NCI-H1092 treated with DMSO at 0.1 percent for 48 hours (cell line): ENCODE measurements around the gene PES1.
"Not testable (repeated sequence)": the region's sequence is repeated elsewhere in the genome, so short reads cannot be mapped to it uniquely, and the experiment has no call there.

ENCODE experiments used
- DNase-seq: peaks from one replicate; lab custom pipeline; 2025; lab: John Stamatoyannopoulos, UW

PES1 gene

DNA sequence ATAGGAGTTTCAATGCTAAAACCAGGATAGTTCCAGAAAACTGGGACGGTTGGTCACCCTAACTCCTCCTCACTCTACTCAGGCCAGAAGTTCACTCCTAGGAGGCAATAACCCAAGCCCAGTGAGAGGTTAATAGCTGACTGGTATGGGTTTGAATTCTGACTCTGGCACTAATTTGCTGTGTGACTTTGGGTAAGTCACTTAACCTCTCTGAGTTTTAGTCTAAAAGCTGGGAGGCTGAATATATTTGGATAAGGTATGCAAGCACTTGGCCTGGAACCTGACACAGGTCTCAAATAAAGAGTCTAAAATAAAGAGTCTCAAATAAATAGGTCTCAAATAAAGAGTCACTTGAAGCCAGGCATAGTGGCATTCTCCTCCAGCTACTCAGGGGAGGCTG, 39.0 kb downstream of the PES1 start:
- DNase-seq: no peak

DNA sequence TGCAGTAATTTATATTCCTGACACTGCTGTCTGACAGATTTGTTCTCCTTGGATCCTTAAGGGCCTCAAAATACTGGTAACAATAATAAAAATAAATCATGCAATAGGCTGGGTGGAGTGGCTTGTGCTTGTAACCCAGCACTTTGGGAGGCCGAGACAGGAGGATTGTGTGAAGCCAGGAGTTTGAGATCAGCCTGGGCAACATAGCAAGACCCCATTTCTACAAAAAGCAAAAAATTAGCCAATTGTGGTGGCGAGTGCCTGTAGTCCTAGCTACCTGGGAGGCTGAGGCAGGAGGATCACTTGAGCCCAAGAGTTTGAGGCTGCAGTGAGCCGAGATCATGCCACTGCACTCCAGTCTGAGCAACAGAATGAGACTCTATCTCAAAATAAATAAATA, 39.9 kb downstream of the PES1 start:
- not testable (repeated sequence) for DNase-seq

DNA sequence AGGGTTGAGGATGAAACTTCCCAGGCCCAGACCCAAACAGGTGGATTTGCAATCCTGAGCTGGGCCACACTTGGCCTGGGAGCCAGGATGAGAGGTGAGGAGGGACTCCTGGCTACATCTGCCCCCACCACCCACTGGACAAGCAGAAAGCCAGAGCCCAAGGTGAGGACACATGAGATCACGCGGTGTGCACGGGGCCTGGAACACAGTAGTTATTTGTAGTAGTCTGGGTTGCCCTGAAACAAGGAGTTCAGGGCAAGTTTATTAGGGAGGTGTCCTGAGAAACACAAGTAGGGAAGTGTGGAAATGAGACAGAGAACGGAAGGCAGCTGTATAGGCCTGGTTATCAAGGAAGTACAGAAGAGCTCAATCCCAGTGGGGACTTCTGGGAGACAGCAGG, 44.5 kb downstream of the PES1 start:
- no peak for DNase-seq

GRCh38 chr22:30546616-30547015, 45.1 kb downstream of the PES1 start, which contains the start of gene SEC14L6:
TSS of gene SEC14L6 (minus strand) at chr22:30546741. CDS start at chr22:30546682, 59 bp downstream.
- DNase-seq: no peak

DNA sequence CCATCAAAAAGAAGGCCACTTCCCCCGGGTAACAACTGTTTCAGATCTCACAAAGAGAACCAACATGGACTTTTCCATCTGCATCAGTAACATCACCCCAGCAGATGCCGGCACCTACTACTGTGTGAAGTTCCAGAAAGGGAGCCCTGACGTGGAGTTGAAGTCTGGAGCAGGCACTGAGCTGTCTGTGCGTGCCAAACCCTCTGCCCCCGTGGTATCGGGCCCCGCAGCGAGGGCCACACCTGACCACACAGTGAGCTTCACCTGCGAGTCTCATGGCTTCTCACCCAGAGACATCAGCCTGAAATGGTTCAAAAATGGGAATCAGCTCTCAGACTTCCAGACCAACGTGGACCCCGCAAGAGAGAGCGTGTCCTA, 48.9 kb downstream of the PES1 start:
- DNase-seq: no peak

DNA sequence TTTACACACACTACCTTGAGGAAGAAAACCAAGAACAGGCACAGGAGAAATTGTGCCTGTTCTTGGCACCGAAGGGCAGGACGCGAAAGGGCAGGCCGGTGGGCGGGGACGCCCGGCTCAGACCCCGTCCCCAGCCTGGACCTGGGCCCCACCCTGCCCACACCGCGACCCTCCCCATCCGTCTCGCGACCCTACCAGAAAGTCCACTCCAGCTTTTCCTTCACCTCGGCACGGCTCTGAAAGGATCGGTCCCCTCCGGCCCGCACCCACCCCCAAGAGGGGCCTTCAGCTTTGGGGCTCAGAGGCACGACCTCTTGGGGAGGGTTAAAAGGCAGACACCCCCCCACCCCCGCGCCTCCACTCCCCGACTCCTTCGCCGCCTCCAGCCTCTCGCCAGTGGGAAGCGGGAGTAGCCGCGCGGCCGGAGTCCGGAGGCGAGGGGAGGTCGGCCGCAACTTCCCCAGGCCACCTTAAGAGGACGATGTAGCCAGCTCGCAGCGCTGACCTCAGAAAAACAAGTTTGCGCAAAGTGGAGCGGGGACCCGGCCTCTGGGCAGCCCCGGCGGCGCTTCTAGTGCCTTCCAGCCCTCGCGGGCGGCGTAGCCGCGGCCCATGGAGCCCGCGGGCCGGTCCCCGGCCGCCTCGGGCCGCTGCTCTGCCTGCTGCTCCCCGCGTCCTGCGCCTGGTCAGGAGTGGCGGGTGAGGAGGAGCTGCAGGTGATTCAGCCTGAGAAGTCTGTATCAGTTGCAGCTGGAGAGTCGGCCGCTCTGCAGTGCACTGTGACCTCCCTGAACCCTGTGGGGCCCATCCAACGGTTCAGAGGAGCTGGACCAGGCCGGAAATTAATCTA, 49.5 kb downstream of the PES1 start:
- no peak for DNase-seq

- not testable (repeated sequence) for DNase-seq
These were observed 50.2 kb downstream of the PES1 start for GRCh38 chr22:30541511-30541910.

GRCh38 chr22:30539368-30539767, 52.3 kb downstream of the PES1 start:
- DNase-seq: no peak

DNA sequence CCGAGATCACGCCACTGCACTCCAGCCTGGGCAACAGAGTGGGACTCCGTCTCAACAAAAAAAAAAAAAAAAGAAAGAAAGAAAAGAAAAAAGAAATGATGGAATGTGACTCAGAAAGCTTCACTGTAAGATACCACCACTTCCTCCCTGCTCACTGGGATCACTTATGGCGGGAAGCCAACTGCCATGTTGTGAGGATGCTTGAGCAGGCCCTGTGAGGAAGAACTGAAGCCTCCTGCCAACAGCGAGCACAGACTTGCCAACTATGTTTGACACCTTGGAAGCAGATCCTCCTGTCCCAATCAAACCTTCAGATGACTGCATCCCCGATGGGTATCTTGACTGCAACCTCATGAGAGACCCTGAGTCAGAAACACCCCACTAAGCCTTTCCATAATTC, 53.4 kb downstream of the PES1 start:
- DNase-seq: no peak

DNA sequence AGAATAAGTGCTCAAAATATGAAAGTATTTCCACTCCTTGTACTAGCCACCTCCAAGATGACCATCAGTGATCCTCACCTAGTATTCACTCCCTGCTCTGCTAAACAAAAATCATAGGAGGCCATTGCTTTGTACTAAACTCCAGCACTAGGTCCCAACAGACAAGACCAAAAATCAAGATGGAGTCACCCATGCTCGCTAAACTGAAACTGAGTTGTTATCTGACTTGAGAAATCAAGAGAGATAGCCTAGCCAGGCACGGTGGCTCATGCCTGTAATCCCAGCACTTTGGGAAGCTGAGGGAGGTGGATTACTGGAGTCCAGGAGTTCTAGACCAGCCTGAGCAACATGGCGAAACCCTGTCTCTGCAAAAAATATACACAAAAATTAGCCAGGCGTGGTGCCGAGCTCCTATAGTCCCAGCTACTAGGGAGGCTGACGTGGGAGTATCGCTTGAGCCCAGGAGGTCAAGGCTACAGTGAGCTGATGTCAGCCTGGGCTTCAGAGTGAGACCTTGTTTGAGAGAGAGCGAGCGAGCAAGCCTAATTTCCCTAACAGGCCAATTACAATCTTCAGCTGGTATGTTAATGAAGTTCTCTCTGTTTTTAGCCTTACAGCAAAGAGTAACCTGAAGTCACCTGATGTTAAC, 54.5 kb downstream of the PES1 start:
- DNase-seq: no peak

DNA sequence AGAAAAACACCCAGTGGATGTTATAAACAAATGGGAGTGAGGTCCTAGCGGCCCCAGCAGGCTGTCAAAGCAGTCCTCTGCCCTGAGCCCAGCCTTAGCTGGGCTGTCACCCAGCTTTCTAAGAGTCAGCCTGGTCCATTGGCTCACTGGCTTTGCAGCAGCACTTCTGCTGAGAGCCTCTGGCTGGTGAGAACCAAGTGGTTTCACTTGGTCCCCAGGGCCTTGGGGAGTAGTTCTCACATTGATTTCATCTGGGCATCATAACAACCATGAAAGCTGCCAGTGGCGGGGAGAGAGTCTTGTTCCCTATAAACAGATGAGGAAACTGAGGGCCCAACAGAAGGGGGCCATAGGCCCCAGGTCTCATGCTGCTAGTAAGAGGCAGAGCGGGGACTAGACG, 56.5 kb downstream of the PES1 start:
- no peak for DNase-seq

DNA sequence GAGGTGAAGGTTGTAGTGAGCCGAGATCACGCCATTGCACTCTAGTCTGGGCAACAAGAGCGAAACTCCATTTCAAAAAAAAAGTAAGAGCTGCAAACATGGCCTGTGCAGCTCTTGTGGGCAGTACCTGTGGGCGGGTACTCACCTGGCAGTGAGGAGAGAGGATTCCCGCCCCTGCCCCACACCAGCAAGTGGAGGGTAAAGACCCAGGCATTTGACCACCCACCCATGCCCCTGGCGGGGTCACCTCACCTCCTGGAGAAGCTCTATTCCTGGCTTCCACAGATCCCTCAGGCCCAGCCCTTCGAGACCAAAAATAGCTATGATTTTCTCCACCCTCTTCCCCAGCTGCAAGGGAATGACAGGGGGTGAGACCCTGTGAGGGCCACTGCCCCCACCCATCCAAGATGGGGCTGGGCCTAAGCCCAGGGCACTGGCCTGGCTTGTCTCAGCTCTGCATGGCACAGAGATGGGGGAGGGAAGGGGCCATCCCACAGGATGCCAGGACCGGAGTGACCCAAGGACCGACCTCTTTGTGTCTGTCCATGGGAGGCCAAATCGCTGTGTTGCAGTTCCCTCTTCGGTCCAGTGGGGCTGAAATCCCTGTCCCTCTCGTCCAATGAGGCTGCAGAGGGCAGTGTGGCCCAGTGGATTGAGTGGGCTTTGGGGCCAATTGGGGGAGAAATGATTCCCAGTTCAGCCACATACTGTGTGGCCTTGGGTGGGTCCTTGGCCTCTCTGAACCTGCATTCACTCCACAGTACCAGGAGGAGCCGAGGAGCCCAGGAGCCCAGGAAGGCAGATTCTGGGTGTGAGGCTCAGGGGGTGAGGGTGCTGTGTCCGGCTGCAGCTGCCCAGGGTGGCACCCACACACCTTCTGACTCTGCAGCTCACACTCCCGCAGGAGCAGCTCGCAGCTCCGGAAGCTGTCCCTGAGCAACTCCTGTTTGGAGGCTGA, 59.8 kb downstream of the PES1 start:
- DNase-seq: no peak

DNA sequence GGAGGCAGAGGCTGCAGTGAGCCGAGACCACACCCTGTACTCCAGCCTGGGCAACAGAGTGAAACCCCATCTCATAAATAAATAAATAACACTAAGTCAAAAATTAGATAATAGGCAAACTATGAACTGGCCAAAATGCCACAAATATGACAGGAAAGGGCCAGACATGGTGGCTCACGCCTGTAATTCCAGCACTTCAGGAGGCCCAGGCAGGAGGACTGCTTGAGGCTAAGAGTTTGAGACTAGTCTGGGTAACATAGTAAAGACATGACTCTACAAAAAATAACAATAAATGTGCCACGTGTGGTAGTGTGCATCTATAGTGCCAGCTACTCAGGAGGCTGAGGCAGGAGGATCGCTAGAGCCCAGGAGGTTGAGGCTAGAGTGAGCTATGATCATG, 65.1 kb downstream of the PES1 start:
- no peak for DNase-seq
